Spleen (tissue), 7 donors: Measurements from ENCODE around the gene FTO.

ENCODE experiments used
- CTCF ChIP-seq, 11 experiments: fragments of 200-600 bp in 7 of 11; fragments of 450-650 bp in 4 of 11; sonication (generic) in 4 of 11; IDR thresholded peaks in 8 of 11; conservative IDR thresholded peaks in 3 of 11; 1 replicate in 7 of 11; 2 replicates in 4 of 11; pipeline versions ENCODE4 v1.4.0 to v1.8.0; 2016 to 2021; ENCODE audit warnings: antibody characterized with exemption in 11 of 11, inconsistent platforms in 4 of 11, mild to moderate bottlenecking in 1 of 11
- POLR2A ChIP-seq, 3 donors: fragments of 450-650 bp; IDR thresholded peaks; one replicate each; pipeline ENCODE4 v1.5.1; 2017; ENCODE audit warnings: antibody characterized with exemption in 3 of 3, mild to moderate bottlenecking in 1 of 3
- POLR2AphosphoS5 ChIP-seq, 3 donors: sonication (generic); formaldehyde crosslinking; IDR thresholded peaks; one replicate each; pipeline ENCODE4 v1.5.1; 2017; ENCODE audit warnings: antibody characterized with exemption in 3 of 3
- donor health status: DM: no; HTN: no; CAD: no; lungs with moderate emphysema.
- donor health status: DM: no; HTN: no; CAD: no.
- donor health status: DM: no; HTN: no; CAD: no.

- TF ChIP-seq POLR2AphosphoS5 (IDR thresholded peaks at IDR 0.05) (no peak), POLR2A (IDR thresholded peaks at IDR 0.05) (no peak), CTCF (IDR thresholded peaks at IDR 0.05 in 8 of 11, conservative IDR thresholded peaks at IDR 0.05 in 3 of 11) (no peak)
Observed at GRCh38 chr16:53886482-53887378, 182.8 kb downstream of the FTO start.
